GM21360 (cell line): ENCODE measurements around the gene METAP1D.

Experiments
- ATAC-seq: cut with Tn5 transposase; IDR thresholded peaks from one replicate; pipeline ENCODE4 v1.9.1; 2021; ENCODE audit warnings: mild to moderate bottlenecking, moderate library complexity; ENCODE audit not compliant: unreplicated experiment

The METAP1D gene

DNA sequence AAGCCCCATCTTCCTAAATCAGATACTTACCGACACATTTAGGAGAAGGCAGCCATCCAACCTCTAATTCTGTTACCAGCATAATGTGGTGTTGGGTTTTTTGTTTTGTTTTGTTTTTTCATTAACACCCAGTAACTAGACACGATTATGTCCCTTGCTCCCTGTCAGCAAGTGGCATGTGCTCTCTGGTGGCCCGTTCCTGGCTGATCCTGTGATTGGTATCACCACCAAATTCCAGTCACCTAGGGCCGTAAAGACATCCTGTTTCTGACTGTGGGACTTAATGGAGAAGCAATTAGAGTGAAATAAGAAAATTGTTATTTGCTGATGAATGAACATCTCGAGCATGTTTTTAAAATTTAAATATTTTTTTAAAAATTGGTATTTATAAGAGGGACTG, 79.7 kb downstream of the METAP1D start:
- no peak for ATAC-seq

DNA sequence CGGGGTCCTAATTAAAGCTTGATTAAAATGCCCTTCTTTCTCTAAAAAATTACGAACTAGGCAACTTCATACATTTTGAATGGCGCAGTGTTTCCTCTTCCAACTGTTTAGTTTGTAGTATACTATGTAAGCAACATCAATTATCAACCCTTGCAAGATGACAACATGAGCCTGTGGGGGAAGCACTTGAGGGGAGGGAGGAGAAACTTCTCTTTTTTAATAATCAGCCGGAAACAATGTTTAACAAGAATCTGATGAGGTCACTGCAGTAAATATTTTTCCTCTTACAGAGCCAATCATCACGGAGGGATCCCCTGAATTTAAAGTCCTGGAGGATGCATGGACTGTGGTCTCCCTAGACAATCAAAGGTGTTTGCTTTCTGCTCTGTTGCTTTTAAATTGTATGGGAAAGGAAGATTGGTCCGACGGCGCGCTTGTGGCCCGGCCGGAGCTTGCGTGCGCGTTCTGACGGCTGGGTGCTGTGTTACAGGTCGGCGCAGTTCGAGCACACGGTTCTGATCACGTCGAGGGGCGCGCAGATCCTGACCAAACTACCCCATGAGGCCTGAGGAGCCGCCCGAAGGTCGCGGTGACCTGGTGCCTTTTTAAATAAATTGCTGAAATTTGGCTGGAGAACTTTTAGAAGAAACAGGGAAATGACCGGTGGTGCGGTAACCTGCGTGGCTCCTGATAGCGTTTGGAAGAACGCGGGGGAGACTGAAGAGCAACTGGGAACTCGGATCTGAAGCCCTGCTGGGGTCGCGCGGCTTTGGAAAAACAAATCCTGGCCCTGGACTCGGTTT, 80.3 kb downstream of the METAP1D start:
- ATAC-seq = no peak

DNA sequence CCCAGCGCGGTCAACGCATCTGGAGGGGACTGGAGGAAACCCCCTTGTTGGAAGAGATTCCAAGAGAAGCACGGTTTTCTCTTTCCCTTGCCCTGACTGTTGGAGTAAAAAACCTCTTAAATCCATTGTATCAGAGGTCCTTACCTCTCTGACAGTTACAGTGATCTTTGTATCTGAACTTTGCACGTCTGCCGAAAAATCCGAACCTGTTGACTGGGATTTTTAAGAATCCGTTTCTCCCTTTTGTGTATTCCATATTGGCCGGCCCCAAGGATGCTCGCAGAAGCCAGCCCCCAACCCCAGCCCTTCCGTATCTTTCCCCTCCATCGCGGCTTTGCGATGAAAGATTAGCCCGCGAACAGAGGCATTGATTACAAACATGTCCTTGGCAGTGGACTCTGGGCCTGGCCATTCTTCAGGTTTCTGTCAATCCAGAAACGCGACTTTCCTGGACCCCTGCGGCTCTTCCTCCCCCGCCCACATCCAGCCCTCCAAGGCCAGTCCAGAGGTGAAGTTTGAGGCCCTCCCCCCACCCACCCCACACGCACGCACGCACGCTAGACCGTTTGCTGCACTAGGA, 81.0 kb downstream of the METAP1D start:
- no peak for ATAC-seq

DNA sequence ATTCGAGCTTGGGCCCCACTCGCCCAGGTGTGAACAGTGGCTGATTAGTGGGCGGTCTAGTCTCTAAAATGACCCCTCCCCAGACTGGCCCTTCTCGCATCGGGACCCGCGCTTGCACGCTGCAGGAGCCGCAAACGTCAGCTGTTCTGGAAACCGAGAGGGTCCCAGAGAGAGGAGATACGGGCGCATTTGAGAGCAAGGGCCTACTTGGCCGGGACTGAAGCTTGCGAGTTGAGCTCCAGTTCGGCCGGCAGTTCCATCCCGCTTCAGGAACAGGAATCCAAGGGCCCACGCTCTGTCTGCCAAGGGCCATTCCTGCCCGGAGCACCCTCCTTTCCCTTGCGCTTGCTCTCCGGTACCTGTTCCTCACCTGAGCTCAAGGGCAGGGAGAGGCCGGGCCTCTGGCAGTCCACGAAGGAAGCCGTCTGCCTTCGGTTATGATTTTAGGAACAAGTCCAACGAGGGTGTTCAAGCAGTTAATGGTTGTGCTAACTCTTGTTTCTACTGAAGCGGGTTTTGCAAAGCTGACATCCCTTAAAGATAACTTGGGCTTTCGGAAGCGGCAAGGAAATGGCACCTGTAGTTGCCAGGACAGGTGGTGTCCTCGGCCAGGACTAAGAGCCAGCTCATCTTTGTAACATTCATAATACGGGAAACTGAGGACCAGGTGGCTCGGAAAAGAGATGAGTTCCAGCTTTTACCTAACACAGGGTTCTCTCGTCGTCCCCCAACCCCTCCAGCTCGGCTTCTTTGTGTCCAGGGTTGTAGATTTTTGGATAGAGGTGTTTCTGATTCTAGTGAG, 81.7 kb downstream of the METAP1D start:
- no peak for ATAC-seq

DNA sequence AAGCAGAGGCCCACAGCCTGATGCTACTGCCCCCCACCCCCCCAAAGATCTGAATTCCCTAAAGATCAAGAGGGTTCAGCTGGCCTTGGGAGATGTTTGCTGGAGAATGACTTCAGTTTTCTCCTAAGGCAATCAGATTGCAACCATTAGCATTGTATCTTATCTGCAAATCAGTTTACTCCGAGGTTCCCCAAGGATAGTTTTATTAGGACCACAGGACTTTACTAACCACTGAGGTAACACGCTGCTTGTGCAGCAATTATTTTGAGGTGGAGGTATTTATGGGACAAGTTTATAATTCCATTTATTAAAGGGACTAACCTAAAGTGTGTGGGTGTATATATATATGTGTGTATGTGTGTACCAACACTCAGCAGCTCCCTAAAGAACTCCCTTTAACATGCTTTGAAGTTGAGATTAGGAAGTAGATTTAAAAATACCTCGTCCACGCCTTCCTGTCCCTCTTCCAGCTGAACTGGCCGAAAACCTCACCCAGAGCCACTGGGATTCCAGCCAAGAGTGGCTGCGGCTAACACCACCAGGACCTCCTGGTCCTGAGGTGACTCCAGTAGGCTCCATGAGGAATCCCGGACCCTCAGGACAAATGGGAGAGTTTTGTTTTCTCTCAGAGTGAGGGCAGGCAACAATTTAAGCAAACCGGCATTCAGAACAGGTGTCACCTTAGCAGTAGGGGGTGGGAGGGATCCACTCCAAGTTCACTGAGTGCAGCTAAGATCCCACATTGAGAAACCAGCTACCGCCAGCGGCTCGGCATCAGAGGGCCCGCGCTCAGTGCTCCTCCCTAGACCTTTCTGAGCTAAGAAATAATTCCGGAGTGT, 82.6 kb downstream of the METAP1D start:
- ATAC-seq = no peak

DNA sequence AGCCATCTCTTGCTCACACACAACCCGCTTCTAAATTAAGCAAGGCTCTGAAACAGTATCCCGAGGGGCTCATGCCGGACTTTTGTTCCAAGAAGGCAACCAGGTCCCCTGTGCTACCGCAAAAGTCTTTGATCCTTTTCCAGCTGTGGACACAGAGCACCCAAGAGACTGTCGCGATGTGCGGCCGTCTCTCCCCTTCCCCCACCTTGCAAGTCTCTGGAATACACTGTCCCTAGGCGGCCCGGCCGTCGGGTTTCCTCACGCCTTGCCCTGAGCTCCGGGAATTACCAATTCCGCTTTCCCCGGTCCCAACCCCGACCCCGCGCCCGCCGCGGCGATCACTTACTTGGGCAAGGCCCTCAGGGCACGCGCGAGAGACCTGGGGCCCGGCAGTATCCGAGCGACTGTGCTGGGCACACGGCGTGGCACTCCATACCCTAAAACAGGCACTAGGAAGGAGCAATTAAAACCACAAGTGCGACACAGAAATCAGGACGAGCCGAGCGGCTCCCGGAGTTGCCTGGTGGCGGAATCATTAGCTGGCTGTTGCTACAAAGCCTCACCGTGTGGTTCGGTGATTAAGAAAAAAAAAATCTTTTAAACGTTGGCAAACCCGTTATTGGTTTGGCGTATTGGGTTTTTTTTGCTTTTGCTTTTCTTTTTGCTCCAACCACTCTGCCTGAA, 83.3 kb downstream of the METAP1D start:
- no peak for ATAC-seq

DNA sequence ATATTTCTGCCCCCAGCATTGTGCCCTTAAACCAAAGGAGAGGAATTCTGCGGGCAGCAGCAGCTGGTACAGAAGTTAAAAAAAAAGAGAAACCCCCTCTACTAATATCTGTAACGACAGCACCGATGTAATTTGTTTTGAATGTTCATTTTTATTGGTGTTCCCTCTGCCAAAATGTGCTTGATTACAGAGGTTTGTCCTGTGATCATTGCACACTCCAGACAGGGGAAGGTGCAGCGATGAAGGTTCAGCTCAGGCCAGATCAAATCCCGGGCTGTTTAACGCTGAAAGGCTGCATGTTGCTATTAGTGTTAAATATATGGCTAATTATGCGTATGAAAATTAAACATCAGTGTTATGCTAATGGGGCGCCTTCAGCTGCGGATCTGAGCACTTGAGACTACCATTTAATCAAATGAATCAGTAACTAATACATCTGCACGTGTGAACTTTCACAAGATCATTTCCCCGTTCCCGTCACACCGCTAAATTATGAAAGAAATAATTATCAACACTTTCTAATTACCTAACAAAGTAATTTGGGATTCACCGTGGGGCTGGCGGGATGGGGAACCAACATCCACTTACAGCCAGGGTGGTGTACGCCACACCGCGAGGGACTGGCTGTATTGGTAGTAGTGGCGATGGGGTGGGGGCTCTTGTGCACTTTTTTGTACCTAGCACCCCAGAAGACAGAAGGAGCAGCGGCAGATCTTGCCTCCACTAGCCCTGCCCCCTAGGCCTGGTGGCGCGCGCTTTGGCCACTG, 84.1 kb downstream of the METAP1D start:
- no peak for ATAC-seq

DNA sequence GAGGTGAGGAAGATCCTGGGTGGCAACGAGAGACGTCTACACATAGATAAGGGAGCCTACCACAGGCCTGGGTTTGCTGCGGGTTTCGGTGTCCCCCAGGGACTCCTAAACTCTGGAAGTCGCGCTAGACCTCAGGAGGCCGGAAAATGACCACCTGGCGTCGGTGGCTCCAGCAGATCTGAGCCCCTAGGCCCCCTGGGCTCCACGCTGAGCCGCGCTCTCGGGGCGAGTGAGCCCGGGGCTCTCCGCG, 84.6 kb downstream of the METAP1D start:
- no peak for ATAC-seq

DNA sequence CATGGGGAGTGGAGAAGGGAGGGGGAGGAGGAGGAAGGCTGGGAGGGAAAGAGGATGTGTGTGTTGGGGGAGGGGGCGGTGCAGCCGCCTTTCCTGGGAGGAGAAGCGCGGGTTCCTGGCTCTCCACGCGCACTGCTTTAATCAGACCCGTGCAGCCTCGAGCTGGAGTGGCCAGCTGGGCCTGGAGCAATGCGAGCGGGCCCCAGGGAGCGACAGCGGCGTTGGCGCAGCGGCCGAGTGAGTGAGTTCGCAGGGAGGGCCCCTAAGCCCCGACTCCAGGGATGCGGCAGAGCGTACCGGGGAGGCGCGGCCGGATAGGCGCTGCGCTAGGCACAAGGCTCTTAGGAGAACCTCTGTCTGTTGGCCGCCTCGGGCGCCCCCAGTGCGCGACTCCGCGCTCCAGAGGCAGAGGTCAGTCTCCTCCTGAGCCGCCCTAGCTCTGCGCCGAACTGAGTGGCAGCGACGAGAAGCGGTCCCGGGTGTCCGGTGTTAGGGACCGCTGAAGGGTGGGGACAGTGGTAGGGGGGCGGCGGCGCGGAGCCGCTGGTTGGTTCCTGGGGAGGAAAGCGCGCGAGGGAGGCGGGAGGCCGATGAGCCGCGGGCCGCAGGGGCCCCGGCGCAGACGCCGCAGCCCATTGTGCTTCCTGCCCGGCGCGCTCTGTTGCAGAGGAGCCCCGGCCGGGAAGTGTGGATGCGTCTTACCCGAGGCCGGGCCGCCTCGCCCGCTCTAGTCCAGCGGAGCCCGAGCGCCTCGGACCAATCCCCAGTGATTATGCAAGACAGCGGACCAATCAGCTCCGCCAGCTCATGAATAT, 85.1 kb downstream of the METAP1D start:
- ATAC-seq = peak; percentile 80

DNA sequence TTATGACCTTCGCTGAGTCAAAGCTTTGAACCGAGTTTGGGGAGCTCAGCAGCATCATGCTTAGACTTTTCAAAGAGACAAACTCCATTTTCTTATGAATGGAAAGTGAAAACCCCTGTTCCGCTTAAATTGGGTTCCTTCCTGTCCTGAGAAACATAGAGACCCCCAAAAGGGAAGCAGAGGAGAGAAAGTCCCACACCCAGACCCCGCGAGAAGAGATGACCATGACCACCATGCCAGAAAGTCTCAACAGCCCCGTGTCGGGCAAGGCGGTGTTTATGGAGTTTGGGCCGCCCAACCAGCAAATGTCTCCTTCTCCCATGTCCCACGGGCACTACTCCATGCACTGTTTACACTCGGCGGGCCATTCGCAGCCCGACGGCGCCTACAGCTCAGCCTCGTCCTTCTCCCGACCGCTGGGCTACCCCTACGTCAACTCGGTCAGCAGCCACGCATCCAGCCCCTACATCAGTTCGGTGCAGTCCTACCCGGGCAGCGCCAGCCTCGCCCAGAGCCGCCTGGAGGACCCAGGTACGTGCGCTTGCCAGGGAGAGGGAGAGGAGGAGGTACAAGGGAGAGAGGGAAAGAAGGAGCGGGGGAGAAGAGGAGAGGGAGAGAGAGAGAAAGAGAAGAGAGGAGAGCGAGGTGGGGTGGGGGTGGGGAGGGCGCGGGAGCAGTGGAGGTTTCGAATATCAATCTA, 85.9 kb downstream of the METAP1D start, which contains the start of gene DLX1:
TSS of gene DLX1 (plus strand) at position 48 of the 700 bp plus-strand sequence. CDS start at position 219, 171 bp downstream.
- no peak for ATAC-seq

DNA sequence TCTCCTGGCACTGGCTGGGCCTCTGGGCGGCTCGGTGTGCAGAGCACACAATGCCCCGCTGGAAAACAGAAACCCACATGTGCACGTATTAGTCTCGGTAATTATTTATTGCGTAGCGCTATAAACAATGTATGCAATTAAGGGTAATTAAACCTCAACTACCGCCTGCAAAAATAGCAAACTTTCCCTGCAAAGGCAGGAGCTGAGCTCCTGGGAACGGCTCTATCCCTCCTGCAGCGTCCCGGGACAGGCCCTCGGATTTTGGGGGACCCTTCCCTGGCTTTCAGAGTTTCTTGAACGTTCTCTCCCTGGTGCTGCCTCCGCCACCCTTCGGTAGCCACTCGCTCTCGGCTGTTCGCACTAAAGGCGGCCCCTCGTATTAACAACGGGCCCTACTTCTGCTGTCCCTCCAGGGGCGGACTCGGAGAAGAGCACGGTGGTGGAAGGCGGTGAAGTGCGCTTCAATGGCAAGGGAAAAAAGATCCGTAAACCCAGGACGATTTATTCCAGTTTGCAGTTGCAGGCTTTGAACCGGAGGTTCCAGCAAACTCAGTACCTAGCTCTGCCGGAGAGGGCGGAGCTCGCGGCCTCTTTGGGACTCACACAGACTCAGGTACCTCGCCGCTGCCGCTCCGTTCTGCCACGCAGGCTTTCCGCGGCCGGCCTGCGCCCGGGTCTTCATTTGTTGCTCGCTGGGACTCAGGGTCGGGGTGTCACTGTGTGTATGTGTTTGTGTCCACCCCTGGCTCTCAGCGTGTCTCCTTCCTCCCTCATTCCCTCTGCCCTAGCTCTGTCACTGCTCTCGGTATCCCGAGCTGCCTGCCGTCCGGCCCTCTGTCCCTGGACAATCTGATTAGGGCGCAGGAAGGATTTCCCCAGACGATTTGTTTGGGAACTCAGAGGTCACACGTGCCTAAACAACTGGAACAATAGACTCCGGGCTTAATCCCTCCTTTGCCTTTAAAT, 86.8 kb downstream of the METAP1D start:
- ATAC-seq = no peak

DNA sequence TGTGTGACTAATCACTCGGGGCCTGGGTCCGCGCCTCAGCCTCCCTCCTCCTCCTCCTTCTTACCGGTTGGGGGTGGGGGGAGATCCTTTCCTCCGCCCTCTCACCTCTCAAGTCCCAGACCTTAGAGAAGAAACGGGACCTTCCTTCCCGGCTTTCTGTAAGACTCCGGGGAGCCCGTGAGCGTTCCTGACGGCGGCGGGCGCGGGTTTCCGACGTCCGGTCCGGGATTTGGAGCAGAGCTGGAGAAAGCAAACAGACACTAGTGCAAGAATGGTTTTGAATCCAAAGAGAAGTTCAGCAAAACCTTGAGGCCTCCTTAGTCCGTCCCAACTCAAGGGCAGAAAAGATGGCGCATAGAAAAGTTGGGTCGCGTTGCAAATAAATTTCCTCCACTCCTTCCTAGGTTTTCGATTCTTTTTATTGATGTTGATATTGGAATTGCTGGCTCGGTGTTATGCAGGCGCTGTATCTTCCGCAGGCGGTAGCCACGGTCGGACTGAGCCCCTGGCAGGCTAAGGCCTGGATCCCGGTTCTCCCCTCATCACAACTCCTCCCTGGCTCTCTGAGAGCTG, 87.5 kb downstream of the METAP1D start:
- ATAC-seq = no peak

DNA sequence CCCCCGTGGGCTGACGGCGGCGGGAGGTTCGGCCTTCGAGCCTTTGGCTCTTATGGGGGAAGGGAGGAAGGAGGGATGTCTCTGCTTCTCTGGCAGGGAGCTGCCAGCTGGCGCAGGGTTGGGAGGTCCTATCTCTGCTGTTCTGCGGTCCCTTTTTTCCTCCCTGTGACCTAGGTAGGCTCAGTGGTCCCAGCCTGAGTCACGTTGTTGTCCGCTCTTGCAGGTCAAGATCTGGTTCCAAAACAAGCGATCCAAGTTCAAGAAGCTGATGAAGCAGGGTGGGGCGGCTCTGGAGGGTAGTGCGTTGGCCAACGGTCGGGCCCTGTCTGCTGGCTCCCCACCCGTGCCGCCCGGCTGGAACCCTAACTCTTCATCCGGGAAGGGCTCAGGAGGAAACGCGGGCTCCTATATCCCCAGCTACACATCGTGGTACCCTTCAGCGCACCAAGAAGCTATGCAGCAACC, 88.1 kb downstream of the METAP1D start:
- ATAC-seq = no peak

DNA sequence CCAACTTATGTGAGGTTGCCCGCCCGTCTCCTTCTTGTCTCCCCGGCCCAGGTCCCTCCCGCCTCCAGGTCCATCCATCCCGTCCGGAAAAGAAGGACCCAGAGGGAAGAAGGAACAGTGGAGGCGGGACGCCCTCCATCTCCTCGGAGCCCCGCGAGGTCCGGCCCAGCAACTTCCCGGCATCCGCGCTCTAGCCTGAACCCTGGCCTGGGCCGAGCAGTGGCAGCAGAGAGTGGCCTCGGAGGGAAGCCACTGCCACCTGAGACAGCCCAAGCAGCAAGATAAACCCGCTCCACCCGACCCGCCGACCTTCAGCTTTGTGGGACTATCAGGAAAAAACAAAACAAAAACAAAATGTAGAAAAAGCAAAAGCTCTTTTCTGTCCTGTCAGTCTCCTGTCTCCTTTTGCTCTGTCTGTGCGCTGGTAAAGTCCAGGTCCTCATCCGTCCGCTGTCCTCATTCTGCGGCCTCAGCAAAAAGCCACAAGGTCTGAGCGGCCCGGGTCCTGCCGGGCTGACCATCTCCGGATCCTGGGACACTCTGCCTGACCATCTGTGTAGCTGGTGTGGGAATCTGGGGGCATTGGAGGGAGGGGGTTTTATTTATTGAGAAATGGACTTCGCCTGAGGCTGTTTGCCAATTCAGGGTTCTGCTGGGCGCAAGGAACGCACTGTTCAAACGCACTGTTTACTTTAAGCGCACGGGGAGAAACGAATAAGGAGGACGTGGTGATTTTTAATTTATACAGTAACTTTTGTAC, 88.7 kb downstream of the METAP1D start:
- no peak for ATAC-seq

DNA sequence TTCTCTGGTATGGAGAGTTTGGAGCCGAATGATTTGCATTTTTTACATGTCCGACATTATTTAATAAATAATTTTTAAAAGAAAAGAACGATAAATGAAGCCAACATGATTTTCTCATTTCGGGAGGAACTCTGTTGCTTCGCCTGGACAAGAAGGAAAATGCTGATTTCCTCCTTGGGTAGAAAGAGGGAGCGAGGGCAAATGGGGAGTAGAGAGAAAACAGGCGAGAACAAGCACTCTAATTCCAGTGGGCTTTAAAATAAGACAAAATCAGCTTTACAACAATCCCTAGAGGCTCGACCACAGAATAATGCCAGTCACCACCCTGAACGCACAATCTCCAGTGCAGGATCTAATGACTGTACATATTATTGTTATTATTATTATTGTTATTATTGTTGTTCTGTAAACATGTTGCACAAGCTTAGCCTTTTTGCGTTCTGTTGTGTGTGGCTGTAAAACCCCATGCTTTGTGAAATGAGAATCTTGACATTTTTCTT, 89.3 kb downstream of the METAP1D start:
- ATAC-seq = no peak

DNA sequence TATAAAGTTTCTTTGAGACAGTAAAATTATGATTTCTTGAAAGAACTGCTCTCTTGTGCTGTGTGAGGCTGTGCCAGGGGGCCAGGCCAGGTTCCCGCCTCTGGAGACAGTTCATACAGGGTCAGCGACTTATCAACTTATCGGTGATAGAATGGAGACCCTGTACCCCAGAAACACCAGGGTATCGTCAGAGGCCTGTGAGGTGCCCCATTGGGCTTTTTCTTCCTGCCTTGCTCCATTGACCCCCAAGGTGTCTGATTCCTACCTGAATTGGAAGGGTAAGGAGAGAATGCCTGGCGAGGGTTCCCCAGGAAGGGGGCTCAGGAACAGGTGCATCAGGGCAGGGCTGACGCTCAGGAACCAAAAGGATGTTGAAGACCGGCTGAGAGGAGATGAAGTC, 89.9 kb downstream of the METAP1D start:
- ATAC-seq = no peak
